ENCODE data around the gene ZNF639. TPM values are rescaled to one million over a fixed set of nuclear protein-coding genes. Genes with fewer than 3 reads are reported as not detected.
"Not testable (repeated sequence)": the region's sequence is repeated elsewhere in the genome, so short reads cannot be mapped to it uniquely, and the experiment has no call there.

The ZNF639 gene
- total RNA-seq, 1 donor from 2014 or later: 48.6 TPM

DNA sequence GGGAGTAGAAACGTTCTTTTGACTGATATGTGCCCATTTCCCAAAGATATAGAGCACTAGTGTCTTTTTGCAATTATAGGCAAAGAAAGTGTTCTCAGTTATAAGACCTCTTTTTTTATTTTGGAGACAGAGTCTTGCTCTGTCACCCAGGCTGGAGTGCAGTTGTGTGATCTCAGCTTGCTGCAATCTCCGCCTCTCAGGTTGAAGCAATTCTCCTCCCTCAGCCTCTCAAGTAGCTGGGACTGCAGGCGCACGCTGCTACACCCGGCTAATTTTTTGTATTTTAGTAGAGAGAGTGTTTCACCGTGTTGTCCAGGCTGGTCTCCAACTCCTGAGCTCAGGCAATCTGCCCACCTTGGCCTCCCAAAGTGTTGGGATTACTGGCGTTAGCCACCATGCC lies 20.7 kb upstream of the ZNF639 start:
- Histone ChIP-seq H3K4me3 (ENCODE audit: low read depth, low read length) (no peak overlapping the region), H3K36me3 (ENCODE audit: control insufficient read depth, insufficient read depth, low read length) (no peaks in the 10 kb centered on the region)
- TF ChIP-seq, protein P1, sequence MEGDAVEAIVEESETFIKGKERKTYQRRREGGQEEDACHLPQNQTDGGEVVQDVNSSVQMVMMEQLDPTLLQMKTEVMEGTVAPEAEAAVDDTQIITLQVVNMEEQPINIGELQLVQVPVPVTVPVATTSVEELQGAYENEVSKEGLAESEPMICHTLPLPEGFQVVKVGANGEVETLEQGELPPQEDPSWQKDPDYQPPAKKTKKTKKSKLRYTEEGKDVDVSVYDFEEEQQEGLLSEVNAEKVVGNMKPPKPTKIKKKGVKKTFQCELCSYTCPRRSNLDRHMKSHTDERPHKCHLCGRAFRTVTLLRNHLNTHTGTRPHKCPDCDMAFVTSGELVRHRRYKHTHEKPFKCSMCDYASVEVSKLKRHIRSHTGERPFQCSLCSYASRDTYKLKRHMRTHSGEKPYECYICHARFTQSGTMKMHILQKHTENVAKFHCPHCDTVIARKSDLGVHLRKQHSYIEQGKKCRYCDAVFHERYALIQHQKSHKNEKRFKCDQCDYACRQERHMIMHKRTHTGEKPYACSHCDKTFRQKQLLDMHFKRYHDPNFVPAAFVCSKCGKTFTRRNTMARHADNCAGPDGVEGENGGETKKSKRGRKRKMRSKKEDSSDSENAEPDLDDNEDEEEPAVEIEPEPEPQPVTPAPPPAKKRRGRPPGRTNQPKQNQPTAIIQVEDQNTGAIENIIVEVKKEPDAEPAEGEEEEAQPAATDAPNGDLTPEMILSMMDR (IDR thresholded peaks at IDR 0.05; ENCODE audit: insufficient read depth, low read length, poor library complexity, severe bottlenecking): no peak

DNA sequence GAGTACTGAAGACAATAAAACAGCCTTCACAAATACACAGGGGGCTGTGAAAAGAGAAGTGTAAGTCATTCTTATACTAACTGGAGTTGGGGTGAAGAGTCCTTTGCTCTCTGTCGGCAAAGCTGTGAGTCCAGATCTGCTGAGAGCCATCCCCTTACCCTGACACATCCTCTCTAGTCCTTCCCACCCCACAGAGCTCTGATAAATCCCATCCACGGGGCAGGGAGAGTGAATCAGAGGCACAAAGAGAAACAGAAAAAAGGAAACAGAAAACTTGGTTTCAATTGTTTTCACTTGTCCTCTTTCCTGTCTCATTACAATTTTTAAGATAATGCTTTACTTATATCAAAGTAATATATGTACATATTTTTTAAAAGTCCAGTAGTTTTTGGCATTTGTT lies 18.2 kb upstream of the ZNF639 start:
- Histone ChIP-seq H3K36me3 (ENCODE audit: control insufficient read depth, insufficient read depth, low read length) (no peaks in the 10 kb centered on the region), H3K4me3 (ENCODE audit: low read depth, low read length) (no peak overlapping the region), H3K27me3 (ENCODE audit: control insufficient read depth, insufficient read depth, low read length) (no peaks in the 10 kb centered on the region)
- DNase-seq (ENCODE audit: low read depth): no peak
- TF ChIP-seq, protein P1 (IDR thresholded peaks at IDR 0.05; ENCODE audit: insufficient read depth, low read length, poor library complexity, severe bottlenecking): no peak

More for the DNA sequence above, 20.7 kb upstream of the ZNF639 start:
- no peaks in the 10 kb centered on the region for H3K27me3 ChIP-seq (ENCODE audit: control insufficient read depth, insufficient read depth, low read length)
- no peak for DNase-seq (ENCODE audit: low read depth)

DNA sequence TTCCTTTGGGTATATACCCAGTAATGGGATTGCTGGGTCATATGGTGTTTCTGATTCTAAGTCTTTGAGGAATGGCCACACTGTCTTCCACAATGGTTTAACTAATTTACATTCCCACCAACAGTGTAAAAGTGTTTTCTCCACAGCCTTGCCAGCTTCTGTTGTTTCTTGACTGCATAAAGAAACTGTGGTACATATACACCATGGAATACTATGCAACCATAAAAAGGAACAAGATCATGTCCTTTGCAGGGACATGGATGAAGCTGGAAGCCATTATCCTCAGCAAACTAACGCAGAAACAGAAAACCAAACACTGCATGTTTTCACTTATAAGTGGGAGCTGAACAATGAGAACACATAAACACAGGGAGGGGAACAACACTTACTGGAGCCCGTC lies 15.5 kb upstream of the ZNF639 start:
- not testable (repeated sequence) for H3K36me3 ChIP-seq (ENCODE audit: control insufficient read depth, insufficient read depth, low read length); DNase-seq (ENCODE audit: low read depth); H3K27me3 ChIP-seq (ENCODE audit: control insufficient read depth, insufficient read depth, low read length); H3K4me3 ChIP-seq (ENCODE audit: low read depth, low read length)

DNA sequence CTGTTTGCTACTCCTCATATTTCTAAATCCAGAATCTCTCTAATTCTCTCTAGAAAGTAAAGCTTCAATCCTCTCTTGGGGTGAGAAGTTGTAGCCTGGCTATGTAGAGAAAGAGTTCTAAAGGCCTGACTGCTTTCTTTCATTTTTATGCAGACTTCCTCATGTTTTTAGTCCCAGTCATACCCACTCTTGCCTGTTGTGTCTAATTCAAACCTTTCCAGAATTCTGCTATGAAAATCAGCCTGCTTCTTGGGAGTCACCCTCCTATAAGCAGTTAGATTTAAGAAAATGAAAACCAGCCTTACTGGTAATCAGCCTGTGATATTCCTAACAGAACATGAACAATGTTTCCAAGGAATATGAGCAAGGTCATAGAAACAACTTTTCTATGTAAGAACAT lies 14.8 kb upstream of the ZNF639 start:
- H3K27me3 ChIP-seq (ENCODE audit: control insufficient read depth, insufficient read depth, low read length): no peaks in the 10 kb centered on the region
- DNase-seq (ENCODE audit: low read depth): no peak
- no peaks in the 10 kb centered on the region for H3K36me3 ChIP-seq (ENCODE audit: control insufficient read depth, insufficient read depth, low read length)
- TF ChIP-seq, protein P1 (IDR thresholded peaks at IDR 0.05; ENCODE audit: insufficient read depth, low read length, poor library complexity, severe bottlenecking): no peak
- H3K4me3 ChIP-seq (ENCODE audit: low read depth, low read length): no peak overlapping the region

- TF ChIP-seq, protein P1 (IDR thresholded peaks at IDR 0.05; ENCODE audit: insufficient read depth, low read length, poor library complexity, severe bottlenecking): no peak
- DNase-seq (ENCODE audit: low read depth): no peak
- Histone ChIP-seq H3K4me3 (ENCODE audit: low read depth, low read length) (no peak overlapping the region), H3K27me3 (ENCODE audit: control insufficient read depth, insufficient read depth, low read length) (no peaks in the 10 kb centered on the region), H3K36me3 (ENCODE audit: control insufficient read depth, insufficient read depth, low read length) (no peaks in the 10 kb centered on the region)
These were observed 13.4 kb upstream of the ZNF639 start for GRCh38 chr3:179309225-179310078.

- DNase-seq (ENCODE audit: low read depth): no peak
- Histone ChIP-seq H3K4me3 (ENCODE audit: low read depth, low read length) (no peak overlapping the region), H3K27me3 (ENCODE audit: control insufficient read depth, insufficient read depth, low read length) (no peaks in the 10 kb centered on the region), H3K36me3 (ENCODE audit: control insufficient read depth, insufficient read depth, low read length) (no peaks in the 10 kb centered on the region)
- TF ChIP-seq, protein P1 (IDR thresholded peaks at IDR 0.05; ENCODE audit: insufficient read depth, low read length, poor library complexity, severe bottlenecking): no peak
These were observed 4.0 kb upstream of the ZNF639 start for GRCh38 chr3:179318876-179319275.
